DMS53 (cell line): ENCODE measurements around the gene OSBPL3.

Source experiments
- DNase-seq: peaks from one replicate; lab custom pipeline; 2025; lab: John Stamatoyannopoulos, UW

The OSBPL3 gene

GRCh38 chr7:24951441-24951980 lies 28.5 kb downstream of the OSBPL3 start:
- DNase-seq, result no peak

DNA sequence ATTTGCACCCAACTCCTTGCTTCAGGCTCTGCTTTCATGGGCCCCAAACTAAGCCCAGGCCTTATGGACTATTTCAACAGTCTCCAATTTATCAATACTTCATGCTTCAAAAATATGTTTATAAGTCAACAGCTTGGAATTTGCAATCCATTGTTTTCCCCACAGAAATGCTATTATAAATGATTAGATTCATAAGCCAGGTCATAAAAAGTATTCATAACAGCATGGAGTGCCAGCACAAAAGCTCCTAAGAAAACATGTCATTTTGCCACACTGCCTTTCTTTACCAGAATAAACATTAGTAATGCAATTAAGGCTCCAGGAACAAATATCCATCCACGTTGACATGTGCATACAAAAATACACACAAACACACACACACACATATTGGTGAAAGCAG lies 30.1 kb downstream of the OSBPL3 start:
- no peak for DNase-seq

GRCh38 chr7:24948739-24949138 lies 31.2 kb downstream of the OSBPL3 start:
- peak; percentile 31 for DNase-seq

DNA sequence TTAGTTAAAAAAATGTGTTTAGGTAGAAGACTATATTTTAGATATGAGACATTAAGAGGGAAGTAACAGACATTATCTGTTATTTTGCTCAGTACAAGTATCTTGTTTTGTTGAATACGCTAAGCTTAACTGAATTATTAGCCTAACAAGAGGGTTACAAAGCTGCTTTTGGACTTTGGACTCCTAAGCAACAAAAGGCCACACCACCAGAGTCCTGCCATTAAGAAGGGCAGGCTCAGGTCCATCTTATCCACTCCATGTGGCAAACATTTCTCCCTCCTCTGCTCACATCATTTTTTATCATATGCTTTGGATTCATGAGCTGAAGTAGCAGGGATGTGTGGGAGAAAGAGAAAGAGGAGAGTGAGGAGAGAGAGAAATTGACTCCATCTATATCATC lies 33.5 kb downstream of the OSBPL3 start:
- peak; percentile 53 for DNase-seq

- DNase-seq, result peak; percentile 23
Observed at GRCh38 chr7:24945899-24946298, 34.1 kb downstream of the OSBPL3 start.

GRCh38 chr7:24943096-24943948 lies 36.7 kb downstream of the OSBPL3 start:
- DNase-seq, result no peak

DNA sequence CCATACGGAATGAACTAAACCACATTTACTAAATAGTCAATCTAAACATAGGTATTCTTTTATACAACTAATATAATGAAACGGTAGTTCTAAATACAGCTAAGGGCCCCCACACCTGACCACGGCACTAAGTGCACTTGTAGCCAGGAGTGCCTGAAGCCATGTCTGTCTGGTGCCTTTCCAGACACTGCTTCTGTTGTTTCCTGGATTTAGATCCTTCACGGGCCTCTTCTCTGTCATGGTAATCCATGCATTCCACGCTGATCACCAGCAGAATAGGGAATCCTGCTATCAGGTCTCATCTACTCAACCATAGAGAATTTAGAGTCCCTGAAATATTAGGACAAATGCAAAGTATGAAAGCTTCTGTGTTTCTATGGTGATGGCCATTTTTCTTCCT lies 37.8 kb downstream of the OSBPL3 start:
- no peak for DNase-seq

- DNase-seq, result no peak
Observed at GRCh38 chr7:24939416-24939815, 40.6 kb downstream of the OSBPL3 start.

DNA sequence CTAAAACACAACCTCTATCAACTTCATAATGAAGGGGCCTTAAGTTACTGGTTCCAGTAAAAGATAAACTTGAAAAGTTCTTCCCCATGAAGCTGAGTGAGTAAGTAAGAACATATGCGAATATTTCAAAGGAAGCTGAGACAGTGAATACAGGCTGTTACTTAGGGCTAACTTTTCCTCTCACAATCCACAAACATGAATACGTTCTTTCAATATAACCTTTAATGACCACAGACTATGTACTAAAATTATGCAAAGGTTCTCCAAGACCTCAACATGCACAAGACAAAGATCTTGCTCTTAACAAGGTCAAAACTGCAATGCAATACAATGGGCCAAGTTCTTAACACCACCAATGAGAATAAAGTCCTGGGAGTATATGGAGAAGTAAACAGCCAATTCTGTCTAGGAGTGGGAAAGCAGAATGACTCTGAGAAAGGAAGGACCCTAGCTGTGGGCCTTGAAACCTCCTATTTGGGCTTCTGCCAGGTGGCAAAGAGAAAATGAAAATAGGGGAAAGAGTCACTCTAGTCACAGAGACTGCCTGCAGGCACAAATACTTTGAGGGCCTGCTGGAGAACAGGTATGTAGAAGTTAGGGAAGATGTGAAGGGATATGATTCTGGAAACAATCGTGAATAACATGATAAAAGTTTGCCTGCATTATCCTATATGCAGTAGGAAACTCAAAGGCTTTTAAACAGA lies 43.7 kb downstream of the OSBPL3 start:
- DNase-seq, result no peak

GRCh38 chr7:24933298-24933697 lies 46.7 kb downstream of the OSBPL3 start:
- no peak for DNase-seq

- DNase-seq, result no peak
Observed at GRCh38 chr7:24932815-24933214, 47.2 kb downstream of the OSBPL3 start.

DNA sequence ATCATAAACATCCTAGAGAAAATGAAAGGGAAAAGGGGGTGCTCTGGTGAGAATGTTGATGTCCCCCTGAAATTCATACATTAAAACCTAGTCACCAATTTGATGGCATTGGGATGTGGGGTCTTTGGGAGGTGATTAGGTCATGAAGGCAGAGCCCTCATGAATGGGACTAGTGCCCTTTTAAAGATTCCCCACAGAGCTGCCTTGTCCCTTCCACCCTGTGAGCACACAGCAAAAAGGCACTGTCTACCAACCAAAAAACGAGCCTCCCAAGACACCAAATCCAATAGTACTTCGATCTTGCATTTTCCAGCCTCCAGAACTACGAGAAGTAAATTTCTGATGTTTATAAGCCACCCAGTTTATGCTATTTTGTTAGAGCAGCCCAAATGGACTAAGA lies 47.6 kb downstream of the OSBPL3 start:
- no peak for DNase-seq

DNA sequence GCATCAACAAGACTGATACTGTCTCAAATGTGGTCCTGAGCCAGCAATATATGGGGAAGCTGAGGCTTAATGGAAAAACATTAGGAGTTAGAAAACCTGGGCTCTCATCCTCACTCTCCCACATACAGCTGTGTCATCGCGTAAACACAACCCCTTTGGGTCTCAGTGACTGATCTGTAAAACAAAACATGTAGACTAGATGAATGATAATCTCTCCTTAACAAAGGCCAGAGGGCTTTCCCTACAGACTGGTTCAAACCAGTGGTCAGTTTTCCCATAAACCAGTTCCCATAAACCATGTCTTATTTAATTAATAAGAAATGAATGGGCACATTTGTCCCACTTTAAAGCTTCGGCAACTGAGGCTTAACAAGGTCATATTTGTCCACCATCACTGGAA lies 48.1 kb downstream of the OSBPL3 start:
- no peak for DNase-seq

DNA sequence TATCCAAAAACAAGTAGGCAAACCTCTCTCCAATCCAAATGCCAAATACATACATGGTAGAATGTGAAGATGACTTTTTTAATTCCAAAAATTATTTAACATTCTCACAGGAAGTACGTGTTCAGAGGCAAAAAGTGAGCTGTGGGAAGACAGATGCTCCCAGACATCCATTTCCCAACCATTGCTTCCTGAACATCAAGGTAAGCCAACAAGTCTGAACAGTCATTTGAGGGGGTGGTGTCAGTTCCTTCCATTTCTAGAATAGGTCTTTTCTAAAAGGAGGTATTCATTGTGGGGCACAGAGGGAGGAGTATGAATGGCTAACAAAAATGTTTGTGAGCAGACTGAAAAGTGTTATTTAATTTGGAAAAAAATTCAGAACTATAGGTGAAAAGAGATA lies 49.1 kb downstream of the OSBPL3 start:
- no peak for DNase-seq

DNA sequence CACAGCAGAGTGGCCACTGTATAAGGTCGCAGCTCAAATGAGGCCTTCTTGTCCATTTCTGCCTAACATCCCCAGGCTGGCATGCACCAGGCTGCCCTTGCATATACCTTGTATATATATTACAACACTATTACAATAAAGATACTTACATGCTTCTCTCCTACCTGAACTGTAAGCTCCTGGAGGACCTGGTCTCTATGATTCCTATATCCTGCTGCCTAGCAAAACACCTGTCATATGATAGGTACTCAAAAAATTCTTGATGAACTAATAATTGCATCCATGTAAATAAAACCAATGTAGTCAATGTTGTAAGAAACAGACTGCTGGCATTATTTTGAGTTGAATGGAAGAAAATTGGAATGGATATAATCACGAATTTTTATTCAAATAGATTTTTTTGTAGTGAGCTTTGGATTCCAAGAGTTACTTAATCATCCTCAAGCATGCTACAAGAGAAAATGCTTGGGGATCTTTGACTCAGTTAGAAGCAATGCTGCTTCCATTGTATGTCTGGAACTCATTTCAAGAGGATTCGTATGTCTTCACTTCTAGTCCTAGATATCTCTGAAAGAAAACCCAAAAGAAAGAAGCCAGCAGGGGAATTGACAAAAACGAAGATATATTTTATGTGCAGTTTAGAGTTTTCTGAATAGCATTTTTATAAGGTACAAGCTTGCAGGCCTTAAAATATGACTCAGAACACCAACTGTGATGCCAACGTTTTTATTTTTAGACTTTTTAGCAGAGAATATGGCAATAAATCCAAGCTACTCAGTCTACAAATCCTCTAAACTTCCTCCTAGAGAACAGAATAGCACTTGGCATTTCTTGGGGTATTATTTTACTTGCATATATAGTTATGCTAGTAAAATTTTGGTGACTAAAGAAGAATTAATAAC lies 53.1 kb downstream of the OSBPL3 start:
- DNase-seq, result no peak

DNA sequence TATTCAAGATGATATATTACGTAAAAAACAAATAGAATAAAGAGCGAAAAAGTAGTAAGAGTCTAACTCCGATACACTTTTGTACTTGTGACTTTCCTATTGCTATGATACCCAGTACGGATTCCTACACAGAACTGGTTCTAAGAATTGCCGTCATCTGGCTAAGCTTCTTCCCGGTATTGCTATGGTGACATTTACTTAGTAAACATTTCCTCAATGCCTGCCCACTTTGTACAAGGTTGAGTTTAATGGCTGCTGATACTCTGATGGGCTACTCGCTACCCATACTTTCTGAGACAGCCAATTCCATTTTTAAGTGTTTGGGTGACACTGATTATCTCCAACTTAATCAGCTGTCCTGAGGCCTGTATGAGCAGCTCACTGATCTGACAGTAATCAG lies 55.6 kb downstream of the OSBPL3 start:
- peak; percentile 40 for DNase-seq

- no peak for DNase-seq
Observed at GRCh38 chr7:24923172-24923865, 56.7 kb downstream of the OSBPL3 start.

GRCh38 chr7:24922099-24922773 lies 57.7 kb downstream of the OSBPL3 start:
- peak; percentile 29 for DNase-seq

DNA sequence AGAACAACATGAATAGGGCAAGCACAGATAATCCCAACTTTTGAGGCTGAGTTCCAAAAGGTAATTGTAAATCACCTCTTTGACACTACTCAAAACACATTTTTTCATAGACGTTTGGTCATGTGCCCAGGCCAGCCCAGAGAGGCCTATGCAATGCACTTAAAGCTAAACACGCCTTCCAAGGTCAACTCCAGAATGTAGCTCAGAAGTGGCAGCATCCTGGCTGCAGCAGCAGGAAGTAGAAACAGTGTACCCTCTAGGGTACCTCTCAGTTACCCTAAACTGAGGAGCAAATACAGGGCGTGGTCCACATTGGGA lies 58.7 kb downstream of the OSBPL3 start:
- DNase-seq, result peak; percentile 63

DNA sequence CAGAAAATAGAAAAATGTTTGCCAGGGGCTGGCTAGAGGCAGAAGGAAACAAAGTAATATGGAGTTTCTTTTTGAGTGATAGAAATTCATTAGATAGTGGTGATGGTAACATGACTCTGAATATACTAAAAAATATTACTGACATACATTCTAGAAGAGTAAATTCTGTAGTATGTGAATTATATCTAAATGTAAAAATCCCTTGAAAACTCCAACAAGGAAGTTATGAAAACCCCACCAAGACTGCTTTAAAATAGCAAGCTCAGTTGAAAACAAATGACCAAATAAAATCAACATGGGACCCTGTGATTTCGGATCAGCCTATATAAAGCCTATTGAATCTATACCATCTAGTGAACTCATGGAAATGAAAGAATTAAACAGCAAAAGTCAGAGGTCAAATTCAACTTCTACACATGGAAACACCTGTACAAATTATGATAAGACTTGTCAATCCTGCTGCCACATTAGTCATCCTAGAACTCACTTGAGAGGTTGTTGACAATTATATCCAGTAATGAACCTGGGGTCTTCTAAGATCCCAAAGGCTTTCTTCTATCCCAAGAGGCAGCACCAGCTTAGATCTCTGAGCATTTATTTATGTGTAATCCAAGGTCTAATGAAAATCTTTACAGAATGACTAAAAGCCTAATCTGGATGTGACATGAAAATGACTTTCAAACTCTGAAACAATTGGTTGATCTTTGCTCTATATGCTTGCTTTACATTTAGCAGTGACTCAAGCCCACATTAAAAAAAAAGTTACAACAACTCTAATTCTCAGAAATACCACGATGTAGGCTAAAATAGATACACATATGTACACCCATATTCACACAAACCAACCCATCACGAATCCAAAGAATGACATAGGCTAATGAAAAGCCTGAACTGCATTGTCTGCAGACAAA lies 59.3 kb downstream of the OSBPL3 start:
- DNase-seq, result peak; percentile 46
